ENCODE measurements around the gene GADL1.

GRCh38 chr3:30932513-30933098, 38.1 kb upstream of the GADL1 start:
- TF ChIP-seq ZSCAN30 (tag by site-specific recombination; IDR thresholded peaks at IDR 0.05) (no peak), CTCF (tag by site-specific recombination; IDR thresholded peaks at IDR 0.05) (no peak), IKZF3 (tag by site-specific recombination; IDR thresholded peaks at IDR 0.05) (no peak), PRDM4 (tag by site-specific recombination; IDR thresholded peaks at IDR 0.05) (no peak), ZBTB21 (tag by site-specific recombination; IDR thresholded peaks at IDR 0.05) (no peak), ZNF560 (tag by site-specific recombination; IDR thresholded peaks at IDR 0.05; ENCODE audit: borderline replicate concordance) (no peak), ZNF561 (tag by site-specific recombination; IDR thresholded peaks at IDR 0.05; ENCODE audit: borderline replicate concordance) (no peak), ZNF146 (tag by site-specific recombination; IDR thresholded peaks at IDR 0.05) (no peak), ZBTB11 (tag by site-specific recombination; conservative IDR thresholded peaks at IDR 0.05; ENCODE audit: low read depth) (no peak), EGR2 (tag by site-specific recombination; IDR thresholded peaks at IDR 0.05; ENCODE audit: low read depth) (no peak)
